ENCODE measurements around the gene ELANE.

Gene ELANE

GRCh38 chr19:883661-884211 lies 31.6 kb downstream of the ELANE start:
- H3K79me2 ChIP-seq (ENCODE audit: insufficient read depth, low read length): no peaks in the 10 kb centered on the region
- DNase-seq (no peak), ATAC-seq (ENCODE audit: insufficient read depth, low read depth) (no peak)
- H3K4me3 ChIP-seq (ENCODE audit: low read depth in 1 of 2, low read length in 2 of 2): no peak overlapping the region
- H3K4me1 ChIP-seq (ENCODE audit: insufficient read depth, low read length): no peaks in the 10 kb centered on the region
- peaks cover 80% of the 10 kb centered on the region for H3K36me3 ChIP-seq (ENCODE audit: insufficient read depth, low read length)
- no peak overlapping the region for H3K27ac ChIP-seq (ENCODE audit: low read length)
- no peak overlapping the region for H2AFZ ChIP-seq (ENCODE audit: low read depth, low read length)
- H3K9ac ChIP-seq (ENCODE audit: low read depth, low read length): no peak overlapping the region
- H3K4me2 ChIP-seq (ENCODE audit: insufficient read depth, low read length): no peak overlapping the region
- no peaks in the 10 kb centered on the region for H3K9me3 ChIP-seq (ENCODE audit: insufficient read depth, low read length, severe bottlenecking)
- no peak for TF ChIP-seq EZH2 (IDR thresholded peaks at IDR 0.05; ENCODE audit: borderline replicate concordance, low read depth, low read length, severe bottlenecking)
- TF ChIP-seq CTCF (IDR thresholded peaks at IDR 0.05; ENCODE audit: borderline replicate concordance, extremely low read depth, low read length, poor library complexity, severe bottlenecking): no peak
- H3K27me3 ChIP-seq (ENCODE audit: insufficient read depth, low read length, poor library complexity): no peaks in the 10 kb centered on the region
- peaks cover 5% of the 10 kb centered on the region; the same call in 1 of the 2 replicates for H4K20me1 ChIP-seq (ENCODE audit: insufficient read depth, low read length)

- Histone ChIP-seq H3K4me2 (ENCODE audit: insufficient read depth, low read length) (no peak overlapping the region), H3K9ac (ENCODE audit: low read depth, low read length) (no peak overlapping the region), H3K4me3 (ENCODE audit: low read depth in 1 of 2, low read length in 2 of 2) (no peak overlapping the region), H3K27ac (ENCODE audit: low read length) (no peak overlapping the region), H3K36me3 (ENCODE audit: insufficient read depth, low read length) (peaks cover 85% of the 10 kb centered on the region), H3K9me3 (ENCODE audit: insufficient read depth, low read length, severe bottlenecking) (no peaks in the 10 kb centered on the region), H4K20me1 (ENCODE audit: insufficient read depth, low read length) (peaks cover 5% of the 10 kb centered on the region), H3K4me1 (ENCODE audit: insufficient read depth, low read length) (no peaks in the 10 kb centered on the region), H2AFZ (ENCODE audit: low read depth, low read length) (no peak overlapping the region), H3K27me3 (ENCODE audit: insufficient read depth, low read length, poor library complexity) (no peaks in the 10 kb centered on the region), H3K79me2 (ENCODE audit: insufficient read depth, low read length) (0 out of 2 replicates have a peak, but pooled peaks cover 3% of the 10 kb centered on the region)
- DNase-seq (no peak), ATAC-seq (ENCODE audit: insufficient read depth, low read depth) (no peak)
- TF ChIP-seq EZH2 (IDR thresholded peaks at IDR 0.05; ENCODE audit: borderline replicate concordance, low read depth, low read length, severe bottlenecking) (no peak), CTCF (IDR thresholded peaks at IDR 0.05; ENCODE audit: borderline replicate concordance, extremely low read depth, low read length, poor library complexity, severe bottlenecking) (no peak)
Measured at GRCh38 chr19:884420-885211, 32.5 kb downstream of the ELANE start.

- Histone ChIP-seq H3K9me3 (ENCODE audit: insufficient read depth, low read length, severe bottlenecking) (no peaks in the 10 kb centered on the region), H3K27ac (ENCODE audit: low read length) (no peak overlapping the region), H3K9ac (ENCODE audit: low read depth, low read length) (no peak overlapping the region), H2AFZ (ENCODE audit: low read depth, low read length) (no peak overlapping the region), H4K20me1 (ENCODE audit: insufficient read depth, low read length) (peaks cover 5% of the 10 kb centered on the region), H3K27me3 (ENCODE audit: insufficient read depth, low read length, poor library complexity) (no peaks in the 10 kb centered on the region), H3K36me3 (ENCODE audit: insufficient read depth, low read length) (peaks cover 88% of the 10 kb centered on the region), H3K4me2 (ENCODE audit: insufficient read depth, low read length) (no peak overlapping the region), H3K4me3 (ENCODE audit: low read depth in 1 of 2, low read length in 2 of 2) (no peak overlapping the region), H3K4me1 (ENCODE audit: insufficient read depth, low read length) (peaks cover 1% of the 10 kb centered on the region; the same call in 1 of the 2 replicates), H3K79me2 (ENCODE audit: insufficient read depth, low read length) (peaks cover 4% of the 10 kb centered on the region)
- ATAC-seq (ENCODE audit: insufficient read depth, low read depth): no peak
- TF ChIP-seq EZH2 (IDR thresholded peaks at IDR 0.05; ENCODE audit: borderline replicate concordance, low read depth, low read length, severe bottlenecking) (no peak), CTCF (IDR thresholded peaks at IDR 0.05; ENCODE audit: borderline replicate concordance, extremely low read depth, low read length, poor library complexity, severe bottlenecking) (no peak)
- no peak for DNase-seq
Measured at GRCh38 chr19:885536-886224, 33.6 kb downstream of the ELANE start.
